Hematopoietic multipotent progenitor cell treated with erythropoietin and hydrocortisone succinate and interleukin-3 and kit ligand, for 15 days (in vitro differentiated cells): Measurements from ENCODE around the gene CAMTA1.

ENCODE experiments used
- DNase-seq: peaks from one replicate; pipeline ENCODE4 v3.0.0-alpha.2; 2015; ENCODE audit warnings: low spot score

Gene CAMTA1

GRCh38 chr1:7256526-7256925 is 471.3 kb downstream of the CAMTA1 start:
- no peak for DNase-seq

GRCh38 chr1:7257225-7257624 is 472.0 kb downstream of the CAMTA1 start:
- DNase-seq, result no peak

- DNase-seq, result no peak
Measured at GRCh38 chr1:7258589-7259135, 473.4 kb downstream of the CAMTA1 start.

GRCh38 chr1:7259955-7260354 is 474.7 kb downstream of the CAMTA1 start:
- DNase-seq, result no peak

GRCh38 chr1:7261490-7261889 is 476.2 kb downstream of the CAMTA1 start:
- no peak for DNase-seq

GRCh38 chr1:7262611-7263010 is 477.4 kb downstream of the CAMTA1 start:
- no peak for DNase-seq

- no peak for DNase-seq
Measured at GRCh38 chr1:7263021-7263960, 478.0 kb downstream of the CAMTA1 start.

- no peak for DNase-seq
Measured at GRCh38 chr1:7264101-7264500, 478.8 kb downstream of the CAMTA1 start.

- DNase-seq, result no peak
Measured at GRCh38 chr1:7265771-7266371, 480.6 kb downstream of the CAMTA1 start.

- no peak for DNase-seq
Measured at GRCh38 chr1:7266561-7266960, 481.3 kb downstream of the CAMTA1 start.

- DNase-seq, result no peak
Measured at GRCh38 chr1:7267493-7267892, 482.2 kb downstream of the CAMTA1 start.

GRCh38 chr1:7268983-7269382 is 483.7 kb downstream of the CAMTA1 start:
- DNase-seq, result no peak

GRCh38 chr1:7269525-7269924 is 484.3 kb downstream of the CAMTA1 start:
- DNase-seq, result no peak

GRCh38 chr1:7274256-7274655 is 489.0 kb downstream of the CAMTA1 start:
- DNase-seq, result no peak

- DNase-seq, result no peak
Measured at GRCh38 chr1:7278045-7278444, 492.8 kb downstream of the CAMTA1 start.

- no peak for DNase-seq
Measured at GRCh38 chr1:7278827-7279765, 493.8 kb downstream of the CAMTA1 start.

- no peak for DNase-seq
Measured at GRCh38 chr1:7279769-7280168, 494.5 kb downstream of the CAMTA1 start.

GRCh38 chr1:7280347-7280960 is 495.2 kb downstream of the CAMTA1 start:
- no peak for DNase-seq

GRCh38 chr1:7281821-7282220 is 496.6 kb downstream of the CAMTA1 start:
- DNase-seq, result no peak

GRCh38 chr1:7284839-7285435 is 499.7 kb downstream of the CAMTA1 start:
- no peak for DNase-seq

- DNase-seq, result no peak
Measured at GRCh38 chr1:7285856-7286454, 500.7 kb downstream of the CAMTA1 start.
